GM06990 (cell line): ENCODE results near the gene A4GNT.
A peak's percentile ranks its signal among the peaks of the same experiment; 100 is the strongest.

Source experiments
- DNase-seq: peaks from one replicate; pipeline ENCODE4 v3.0.0-alpha.2; 2011; ENCODE audit not compliant: insufficient read length; ENCODE audit errors: extremely low read depth
- H3K27me3 ChIP-seq: replicated peaks from 2 replicates; pipeline ENCODE4 v1.6.0; 2011; ENCODE audit warnings: low read length; ENCODE audit not compliant: control insufficient read depth, insufficient read depth
- H3K36me3 ChIP-seq: 2 replicates; pipeline ENCODE4 v1.5.1; 2011; ENCODE audit warnings: low read length; ENCODE audit not compliant: control insufficient read depth, insufficient read depth
- H3K4me3 ChIP-seq: replicated peaks from 2 replicates; pipeline ENCODE4 v1.5.1; 2011; ENCODE audit warnings: low read depth, mild to moderate bottlenecking, control low read depth, low read length
- TF ChIP-seq, protein P1 (sequence below): IDR thresholded peaks from 2 replicates; pipeline ENCODE4 v1.5.1; 2011; ENCODE audit warnings: low read length, control low read depth, mild to moderate bottlenecking, inconsistent platforms; ENCODE audit not compliant: insufficient read depth, poor library complexity, severe bottlenecking

The A4GNT gene

DNA sequence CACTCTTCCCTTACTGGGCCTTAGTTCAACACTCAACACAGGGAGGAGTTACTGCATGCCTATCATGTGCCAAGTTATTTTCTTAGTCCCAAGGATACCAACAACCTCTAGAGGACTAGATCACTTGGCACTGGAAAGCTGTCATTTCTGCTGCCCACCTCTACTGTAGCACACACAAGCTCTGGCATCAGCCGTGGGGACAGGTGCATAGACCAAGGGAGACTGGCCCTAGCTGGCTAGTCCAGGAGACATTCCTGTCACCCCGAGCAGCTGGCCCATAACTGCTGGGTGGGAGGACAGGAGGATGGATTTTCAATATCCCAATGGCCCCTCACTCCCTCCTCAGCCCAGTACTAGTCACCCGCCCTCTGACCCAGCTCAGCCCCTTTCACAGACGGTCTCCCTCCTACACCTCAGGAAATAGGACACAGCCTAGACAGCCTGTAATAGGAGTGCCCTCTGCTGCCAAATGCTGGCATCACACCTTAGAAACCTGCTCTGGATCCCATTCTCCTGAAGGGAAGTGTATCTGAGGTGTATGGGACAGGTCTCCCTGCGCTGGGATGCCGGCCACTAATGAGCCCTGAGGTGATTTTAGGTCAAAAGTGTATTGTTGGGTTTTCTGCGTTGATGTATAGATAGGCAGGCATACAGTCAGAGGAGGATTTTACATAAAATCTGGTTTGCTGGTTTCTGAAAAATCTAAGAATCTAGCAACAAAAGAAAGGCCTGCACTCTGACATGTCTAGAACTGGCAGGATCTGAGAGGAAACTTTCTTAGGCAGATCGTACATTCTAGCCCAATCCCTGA, 13.4 kb downstream of the A4GNT start:
- no peak for DNase-seq
- H3K36me3 ChIP-seq, result no peaks in the 10 kb centered on the region
- no peaks in the 10 kb centered on the region for H3K27me3 ChIP-seq
- H3K4me3 ChIP-seq, result no peak overlapping the region
- TF ChIP-seq, protein P1, sequence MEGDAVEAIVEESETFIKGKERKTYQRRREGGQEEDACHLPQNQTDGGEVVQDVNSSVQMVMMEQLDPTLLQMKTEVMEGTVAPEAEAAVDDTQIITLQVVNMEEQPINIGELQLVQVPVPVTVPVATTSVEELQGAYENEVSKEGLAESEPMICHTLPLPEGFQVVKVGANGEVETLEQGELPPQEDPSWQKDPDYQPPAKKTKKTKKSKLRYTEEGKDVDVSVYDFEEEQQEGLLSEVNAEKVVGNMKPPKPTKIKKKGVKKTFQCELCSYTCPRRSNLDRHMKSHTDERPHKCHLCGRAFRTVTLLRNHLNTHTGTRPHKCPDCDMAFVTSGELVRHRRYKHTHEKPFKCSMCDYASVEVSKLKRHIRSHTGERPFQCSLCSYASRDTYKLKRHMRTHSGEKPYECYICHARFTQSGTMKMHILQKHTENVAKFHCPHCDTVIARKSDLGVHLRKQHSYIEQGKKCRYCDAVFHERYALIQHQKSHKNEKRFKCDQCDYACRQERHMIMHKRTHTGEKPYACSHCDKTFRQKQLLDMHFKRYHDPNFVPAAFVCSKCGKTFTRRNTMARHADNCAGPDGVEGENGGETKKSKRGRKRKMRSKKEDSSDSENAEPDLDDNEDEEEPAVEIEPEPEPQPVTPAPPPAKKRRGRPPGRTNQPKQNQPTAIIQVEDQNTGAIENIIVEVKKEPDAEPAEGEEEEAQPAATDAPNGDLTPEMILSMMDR, result peak; percentile 90

DNA sequence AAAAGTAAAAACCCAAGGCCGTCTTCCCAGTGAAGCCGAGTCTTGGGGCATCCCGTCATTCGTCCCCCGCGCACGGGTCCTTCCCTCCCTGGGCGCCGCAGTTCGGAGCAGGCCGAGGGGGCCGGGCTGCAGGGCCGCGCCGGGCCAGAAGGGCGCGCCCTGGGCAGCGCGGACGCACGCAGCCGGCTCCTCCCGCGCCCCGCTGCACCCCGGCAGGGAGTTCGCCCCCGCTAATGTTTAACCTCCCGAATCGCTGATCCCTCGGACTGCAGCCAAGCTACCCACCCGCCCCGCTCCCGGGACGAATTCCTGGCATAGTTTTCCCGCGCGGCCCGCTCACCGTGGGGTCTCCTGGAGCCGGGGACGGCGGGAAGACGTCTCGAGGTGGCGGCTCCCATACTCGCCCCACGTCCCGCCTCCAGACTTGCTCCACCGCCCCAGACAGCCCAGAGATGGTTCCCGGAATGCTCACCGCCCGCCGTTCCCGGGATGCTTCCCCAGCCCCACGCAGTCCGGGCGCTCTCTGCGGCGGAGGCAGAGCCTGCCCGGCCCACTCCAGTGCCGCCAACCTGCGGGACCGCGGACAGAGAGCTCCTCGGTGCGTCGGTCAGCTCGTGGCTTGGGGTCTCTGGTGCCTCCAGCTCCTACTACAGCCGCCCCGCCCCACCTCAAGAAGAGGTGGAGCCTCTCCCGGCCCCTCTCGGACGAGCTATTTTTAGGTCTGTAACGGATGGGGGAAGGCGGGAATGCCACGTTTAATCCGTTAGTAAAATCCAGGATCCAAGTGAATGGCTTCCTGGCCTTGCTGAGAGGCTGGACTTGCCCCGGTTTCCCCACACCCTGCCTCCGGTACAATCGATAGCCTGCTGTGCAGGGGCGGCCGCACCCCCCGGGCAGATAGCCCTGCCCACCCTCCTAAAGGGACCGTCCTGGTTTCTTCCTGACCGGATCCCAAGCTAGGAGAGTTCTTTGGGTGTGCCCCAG, 16.9 kb downstream of the A4GNT start, which contains the start of gene DZIP1L:
Gene DZIP1L, minus strand, starts transcription at position 621 of the 984 bp plus-strand sequence. CDS start 11,637 bp downstream, outside the sequence.
- Histone ChIP-seq H3K4me3 (peak within 1 kb of the TSS; percentile 58), H3K36me3 (no peaks in the 10 kb centered on the region), H3K27me3 (peaks cover 3% of the 10 kb centered on the region; the same call in 1 of the 2 replicates)
- DNase-seq, result peak; percentile 46
- TF ChIP-seq, protein P1, result peak; percentile 13

DNA sequence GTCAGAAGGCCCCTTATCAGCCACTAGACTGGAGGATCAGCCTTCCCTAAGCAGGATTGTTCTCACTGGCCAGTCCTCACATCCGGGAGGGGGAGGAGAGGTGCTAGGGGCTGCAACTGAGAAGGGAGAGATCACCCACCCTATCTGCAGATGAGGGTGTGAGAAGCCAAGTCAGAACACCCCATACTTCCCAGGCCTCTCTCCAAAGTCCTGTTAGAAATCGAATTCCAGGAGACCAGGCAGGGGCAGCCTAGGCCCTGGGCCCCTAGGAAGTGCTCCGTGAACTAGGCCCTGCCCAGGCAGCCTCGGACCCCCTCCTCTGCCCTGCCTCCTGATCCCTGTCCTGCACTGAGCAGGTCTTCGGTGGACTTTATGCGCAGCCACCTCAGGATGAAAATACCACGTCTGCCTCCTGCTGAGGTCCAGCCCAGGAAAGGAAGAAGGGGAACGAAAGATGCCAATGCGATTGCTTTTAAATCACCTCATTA, 17.7 kb downstream of the A4GNT start:
- no peaks in the 10 kb centered on the region for H3K36me3 ChIP-seq
- TF ChIP-seq, protein P1, result no peak
- peaks cover 3% of the 10 kb centered on the region; the same call in 1 of the 2 replicates for H3K27me3 ChIP-seq
- DNase-seq, result no peak
- H3K4me3 ChIP-seq, result no peak overlapping the region

DNA sequence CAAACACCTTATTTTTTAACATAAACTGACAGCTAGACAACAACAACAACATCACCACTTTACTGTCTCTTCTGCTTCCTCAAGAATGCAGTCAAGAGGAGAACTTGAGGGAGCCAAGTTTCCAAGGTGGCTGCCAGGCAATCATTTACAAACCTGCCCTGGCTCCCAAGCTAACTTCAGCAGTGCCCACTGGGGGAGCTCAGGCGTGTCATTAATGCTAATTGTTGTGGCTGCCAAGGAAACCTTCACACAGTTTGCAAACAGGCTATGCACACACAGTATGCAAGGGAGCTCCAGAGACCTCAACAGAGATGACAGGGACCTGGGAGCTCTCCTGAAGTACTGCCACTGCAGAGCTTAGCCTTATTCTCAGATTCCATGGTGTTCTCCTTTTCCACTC, 18.9 kb downstream of the A4GNT start:
- peaks cover 3% of the 10 kb centered on the region; the same call in 1 of the 2 replicates for H3K27me3 ChIP-seq
- TF ChIP-seq, protein P1, result no peak
- no peak for DNase-seq
- H3K4me3 ChIP-seq, result no peak overlapping the region
- H3K36me3 ChIP-seq, result no peaks in the 10 kb centered on the region

DNA sequence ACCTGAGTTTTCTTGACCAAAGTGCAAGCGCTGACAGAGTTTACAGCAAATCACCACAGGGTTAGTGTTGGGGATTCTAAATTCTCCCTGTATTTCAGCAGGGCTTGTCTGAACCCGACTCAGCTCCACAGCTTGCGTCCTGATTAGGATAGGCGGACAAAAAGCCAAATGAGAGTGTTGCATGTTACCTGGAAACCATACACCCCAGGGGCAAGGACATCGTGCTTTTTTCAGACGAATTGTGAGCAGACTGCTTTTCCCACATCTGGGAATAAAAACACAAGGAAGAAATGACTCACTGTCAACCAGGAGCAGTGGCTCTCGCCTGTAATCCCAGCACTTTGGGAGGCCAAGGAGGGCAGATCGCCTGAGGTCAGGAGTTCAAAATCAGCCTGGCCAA, 19.8 kb downstream of the A4GNT start:
- Histone ChIP-seq H3K27me3 (peaks cover 3% of the 10 kb centered on the region; the same call in 1 of the 2 replicates), H3K4me3 (no peak overlapping the region), H3K36me3 (no peaks in the 10 kb centered on the region)
- no peak for DNase-seq
- TF ChIP-seq, protein P1, result no peak
